Sigmoid colon (tissue), 4 donors: ENCODE data around the gene UQCRH.

Experiments used
- POLR2A ChIP-seq, 2 donors: fragments of 450-650 bp; IDR thresholded peaks; one replicate each; pipeline ENCODE4 v1.6.1; 2016; ENCODE audit warnings: antibody characterized with exemption in 2 of 2, mild to moderate bottlenecking in 2 of 2, moderate library complexity in 2 of 2
- POLR2AphosphoS5 ChIP-seq, 4 donors: sonication (generic); formaldehyde crosslinking; IDR thresholded peaks; one replicate each; pipeline ENCODE4 v1.6.1; 2017; ENCODE audit warnings: antibody characterized with exemption in 4 of 4

DNA sequence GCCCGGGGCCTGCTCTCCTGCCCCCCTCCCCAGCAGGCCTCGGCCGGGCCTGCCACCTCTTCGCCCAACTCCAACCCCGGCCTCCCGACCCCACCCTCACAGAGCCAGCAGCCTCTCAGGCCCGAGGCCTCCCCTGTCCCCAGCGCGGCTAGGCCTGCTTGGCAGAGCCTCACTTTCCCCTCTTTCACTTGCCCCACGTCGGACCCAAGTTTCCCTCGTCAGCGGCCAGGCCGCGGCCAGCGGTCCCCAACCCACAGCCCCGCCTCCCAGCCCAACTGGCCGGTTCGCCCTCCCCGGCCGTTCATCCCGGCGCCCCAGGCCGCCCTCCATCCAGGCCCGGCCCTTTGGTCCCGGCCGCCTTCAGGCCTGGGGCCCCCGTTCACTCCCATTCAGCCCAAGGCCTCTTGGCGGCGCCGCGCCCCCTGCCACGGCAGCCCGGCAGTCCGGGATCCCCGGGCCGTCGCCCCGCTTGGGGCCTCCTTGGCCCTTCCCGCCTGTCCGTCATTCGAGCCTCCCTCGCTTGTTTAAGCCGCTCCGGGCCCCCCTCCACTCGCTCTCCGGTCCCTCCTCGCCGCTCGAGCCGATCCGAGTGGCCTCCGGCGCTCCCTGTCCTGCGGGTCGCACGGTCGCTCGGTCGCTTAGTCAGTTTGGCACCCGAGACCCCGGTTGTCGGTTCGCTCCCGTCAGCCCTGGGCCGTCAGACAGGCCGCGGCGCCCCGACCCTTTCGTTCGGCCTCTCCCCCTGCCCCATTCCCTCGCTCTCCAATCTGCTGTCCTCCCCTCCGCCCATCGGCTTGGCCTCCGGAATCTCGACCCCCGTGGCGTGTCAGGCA is 1.5 kb upstream of the UQCRH start:
- peak in 2 of 4 donors; percentile 29 to 32 for TF ChIP-seq POLR2AphosphoS5 (IDR thresholded peaks at IDR 0.05)
- no peak for TF ChIP-seq POLR2A (IDR thresholded peaks at IDR 0.05)
